BJ (cell line): ENCODE results near the gene EEF2. TPM values are rescaled to one million over a fixed set of nuclear protein-coding genes. Genes with fewer than 3 reads are reported as not detected.

Source experiments
- CTCF ChIA-PET: fragments of 350-600 bp; formaldehyde crosslinking; extraction: SDS; loops from one replicate; lab custom pipeline; 2021; ENCODE audit warnings: antibody characterized with exemption, inconsistent platforms; lab: Yijun Ruan, JAX
- POLR2A ChIA-PET: fragments of 300-600 bp; sonication (Branson Sonifier 250); formaldehyde crosslinking; extraction: SDS; loops from one replicate; lab custom pipeline; 2021; ENCODE audit warnings: antibody characterized with exemption; lab: Charles Lee
- DNase-seq: peaks from one replicate; pipeline ENCODE4 v3.0.0-alpha.2; 2011; ENCODE audit warnings: low read depth
- H3K27me3 ChIP-seq: 2 replicates; pipeline ENCODE4 v1.6.0; 2011; ENCODE audit warnings: low read length; ENCODE audit not compliant: control insufficient read depth, insufficient read depth
- H3K36me3 ChIP-seq: 2 replicates; pipeline ENCODE4 v1.5.1; 2011; ENCODE audit warnings: low read length; ENCODE audit not compliant: control insufficient read depth, insufficient read depth
- H3K4me3 ChIP-seq: 2 replicates; pipeline ENCODE4 v1.5.1; 2011; ENCODE audit warnings: low read depth, mild to moderate bottlenecking, control low read depth, low read length
- CTCF ChIP-seq: IDR thresholded peaks from 2 replicates; pipeline ENCODE4 v1.5.1; 2011; ENCODE audit warnings: low read depth, mild to moderate bottlenecking, control low read depth, inconsistent platforms, low read length, moderate library complexity; ENCODE audit not compliant: insufficient read depth
- polyA plus RNA-seq: library from polyadenylated mRNA; depleted of rRNA; stranded (reverse); fragments of >200 nt; gene quantifications from 2 replicates; pipeline ENCODE4 v1.2.3, GENCODE V29; 2011

Gene EEF2
- polyA plus RNA-seq, 1 experiment, result 2,469 TPM

GRCh38 chr19:3979674-3980352 is 5.5 kb downstream of the EEF2 start:
- no peak for DNase-seq
- no peak for TF ChIP-seq CTCF

GRCh38 chr19:3979289-3979673 is 6.0 kb downstream of the EEF2 start:
- H3K4me3 ChIP-seq, result no peak overlapping the region
- TF ChIP-seq CTCF, result no peak
- peaks cover 83% of the 10 kb centered on the region for H3K36me3 ChIP-seq
- no peak for DNase-seq
- CTCF ChIA-PET, result no interaction called here
- POLR2A ChIA-PET, result interaction anchor here (0.6 kb wide), 1 partner anchor 161 kb away, joined by 9 read pairs; no protein-coding TSS in a partner anchor
- H3K27me3 ChIP-seq, result no peaks in the 10 kb centered on the region

More at GRCh38 chr19:3979674-3980352, 5.5 kb downstream of the EEF2 start:
- peaks cover 83% of the 10 kb centered on the region for H3K36me3 ChIP-seq
- CTCF ChIA-PET, result interaction anchor here (1.4 kb wide), 1 partner anchor 9 kb away, joined by 5 read pairs; the partner anchor contains the start of gene DAPK3
- H3K27me3 ChIP-seq, result no peaks in the 10 kb centered on the region
- POLR2A ChIA-PET, result interaction anchor here (0.6 kb wide), 1 partner anchor 162 kb away, joined by 9 read pairs; no protein-coding TSS in a partner anchor
- no peak overlapping the region for H3K4me3 ChIP-seq

DNA sequence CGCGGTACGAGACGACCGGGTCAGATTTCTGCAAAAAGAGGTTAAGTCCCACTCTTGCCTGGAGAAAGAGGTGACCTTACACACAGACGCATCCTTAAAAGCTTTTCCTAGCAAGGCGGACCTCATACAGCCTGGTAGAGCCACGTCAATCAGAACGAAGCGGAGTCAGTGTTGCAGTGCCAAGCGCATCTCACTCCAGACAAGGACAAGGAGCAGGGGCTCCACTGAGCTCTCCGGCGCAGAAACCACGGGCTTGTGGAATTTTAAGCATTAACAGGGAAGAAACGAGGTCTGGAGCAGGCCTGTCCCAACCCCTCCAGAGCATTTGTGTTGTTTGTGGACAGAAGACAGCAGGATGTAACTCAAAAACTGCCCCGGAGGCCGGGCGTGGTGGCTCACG is 7.1 kb downstream of the EEF2 start:
- Histone ChIP-seq H3K36me3 (peaks cover 71% of the 10 kb centered on the region), H3K27me3 (no peaks in the 10 kb centered on the region), H3K4me3 (no peak overlapping the region)
- no peak for DNase-seq
- ChIA-PET CTCF (interaction anchor here (0.6 kb wide), 1 partner anchor 684 kb away, joined by 5 read pairs; no protein-coding TSS in a partner anchor), POLR2A (no interaction called here)
- no peak for TF ChIP-seq CTCF

DNA sequence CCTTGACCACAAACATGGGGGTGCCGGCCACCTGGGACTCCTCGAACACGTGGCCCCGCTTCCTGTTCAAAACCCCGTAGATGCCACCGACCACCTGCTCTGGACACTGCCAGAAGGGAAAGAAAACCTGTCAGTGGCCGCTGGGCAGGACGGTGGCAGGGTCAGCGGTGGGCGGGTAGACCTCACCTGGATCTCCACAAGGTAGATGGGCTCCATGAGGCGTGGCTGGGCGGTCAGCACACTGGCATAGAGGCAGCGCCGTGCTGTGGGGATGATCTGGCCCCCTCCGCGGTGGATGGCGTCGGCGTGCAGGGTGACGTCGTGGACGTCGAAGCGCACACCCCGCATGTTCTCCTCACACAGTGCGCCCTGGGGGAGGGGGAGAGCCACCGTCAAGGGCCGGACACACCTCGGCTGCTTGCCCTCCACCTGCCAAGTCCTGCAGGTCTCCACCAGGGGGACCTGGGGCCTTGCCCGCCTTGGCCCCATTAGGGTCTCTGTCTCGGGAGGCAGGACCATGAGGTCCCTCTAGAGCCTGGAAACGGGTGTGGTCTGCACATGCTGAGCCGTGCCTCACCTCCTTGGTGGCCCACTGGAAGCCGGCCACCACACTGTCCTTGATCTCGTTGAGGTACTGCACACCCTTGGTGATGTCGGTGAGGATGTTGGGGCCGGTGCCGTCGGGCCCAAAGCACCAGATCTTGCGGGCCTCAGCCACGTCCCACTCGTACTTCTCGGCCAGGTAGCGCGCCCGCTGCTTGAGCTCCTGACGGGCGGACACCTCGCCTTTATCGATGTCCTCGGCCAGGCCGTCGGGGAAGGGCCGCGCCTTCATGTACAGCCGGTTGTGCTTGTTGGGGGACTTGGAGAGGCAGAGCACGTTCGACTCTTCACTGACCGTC is 7.8 kb downstream of the EEF2 start:
- TF ChIP-seq CTCF, result peak; percentile 18; the same call in 1 of the 2 replicates
- Histone ChIP-seq H3K4me3 (no peak overlapping the region), H3K36me3 (peaks cover 65% of the 10 kb centered on the region), H3K27me3 (no peaks in the 10 kb centered on the region)
- POLR2A ChIA-PET, result no interaction called here
- CTCF ChIA-PET, result no interaction called here
- no peak for DNase-seq

GRCh38 chr19:3976495-3977241 is 8.6 kb downstream of the EEF2 start:
- no peaks in the 10 kb centered on the region for H3K27me3 ChIP-seq
- DNase-seq, result no peak
- TF ChIP-seq CTCF, result no peak
- CTCF ChIA-PET, result no interaction called here
- POLR2A ChIA-PET, result no interaction called here
- peaks cover 57% of the 10 kb centered on the region for H3K36me3 ChIP-seq
- H3K4me3 ChIP-seq, result no peak overlapping the region
